IPS-18a (cell line): ENCODE results near the gene MTA3.

Experiments used
- H3K27ac ChIP-seq: one replicate; pipeline ENCODE4 v1.5.1; 2013; ENCODE audit warnings: low read length
- H3K27me3 ChIP-seq: one replicate; pipeline ENCODE4 v1.6.1; 2013; ENCODE audit warnings: mild to moderate bottlenecking, low read length; ENCODE audit not compliant: control insufficient read depth, insufficient read depth
- H3K36me3 ChIP-seq: one replicate; pipeline ENCODE4 v1.6.1; 2013; ENCODE audit warnings: low read depth, low read length; ENCODE audit not compliant: control insufficient read depth
- H3K4me1 ChIP-seq: one replicate; pipeline ENCODE4 v1.6.1; 2013; ENCODE audit warnings: low read depth, low read length; ENCODE audit not compliant: control insufficient read depth
- H3K4me3 ChIP-seq: one replicate; pipeline ENCODE4 v1.5.1; 2013; ENCODE audit warnings: low read length
- H3K9ac ChIP-seq: one replicate; pipeline ENCODE4 v1.6.1; 2013; ENCODE audit warnings: mild to moderate bottlenecking, low read length, moderate library complexity
- H3K9me3 ChIP-seq: one replicate; pipeline ENCODE4 v1.6.1; 2013; ENCODE audit warnings: low read depth, low read length; ENCODE audit not compliant: control insufficient read depth

The MTA3 gene

DNA sequence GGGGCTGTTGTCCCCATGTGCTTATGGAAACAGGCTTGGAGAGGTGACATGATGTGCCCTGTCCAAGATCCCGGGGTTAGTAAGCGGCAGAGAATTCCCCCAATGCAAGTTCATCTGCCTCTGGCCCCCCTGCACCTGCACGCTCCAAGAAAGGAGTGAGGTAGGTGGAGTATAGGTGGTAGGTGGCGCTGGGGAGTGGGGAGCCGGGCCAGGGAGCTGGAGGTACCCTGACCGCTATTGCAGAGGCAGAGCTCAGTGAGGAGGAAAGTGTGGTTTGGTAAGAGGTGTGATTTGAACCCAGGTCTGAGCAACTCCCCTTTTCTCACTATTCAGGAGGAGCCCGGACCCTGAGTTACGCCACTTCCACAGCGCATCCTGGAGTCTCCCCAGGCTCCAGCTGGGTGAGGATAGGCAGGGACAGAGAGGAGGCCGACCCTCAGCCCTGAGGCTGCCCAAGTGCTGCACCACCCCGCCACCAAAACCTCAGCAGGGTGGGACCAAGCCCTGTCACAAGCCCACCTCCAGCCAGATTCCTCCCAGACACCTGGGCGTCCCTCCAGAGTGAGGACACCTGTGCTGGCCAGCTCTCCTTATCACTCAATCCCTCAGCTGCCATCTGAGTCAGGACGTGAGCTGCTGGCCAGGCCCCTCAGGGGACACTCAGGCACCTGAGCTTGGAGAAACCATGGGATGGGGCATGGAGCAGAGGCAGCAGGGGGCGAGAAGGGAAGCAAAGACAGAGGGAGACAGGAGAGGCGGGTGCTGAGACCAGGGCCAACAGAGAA lies 218.3 kb downstream of the MTA3 start:
- no peak overlapping the region for H3K4me3 ChIP-seq
- peaks cover 10% of the 10 kb centered on the region for H3K27me3 ChIP-seq
- no peaks in the 10 kb centered on the region for H3K9me3 ChIP-seq
- H3K9ac ChIP-seq, result no peak overlapping the region
- H3K4me1 ChIP-seq, result peaks cover 1% of the 10 kb centered on the region
- H3K27ac ChIP-seq, result no peak overlapping the region
- H3K36me3 ChIP-seq, result no peaks in the 10 kb centered on the region

DNA sequence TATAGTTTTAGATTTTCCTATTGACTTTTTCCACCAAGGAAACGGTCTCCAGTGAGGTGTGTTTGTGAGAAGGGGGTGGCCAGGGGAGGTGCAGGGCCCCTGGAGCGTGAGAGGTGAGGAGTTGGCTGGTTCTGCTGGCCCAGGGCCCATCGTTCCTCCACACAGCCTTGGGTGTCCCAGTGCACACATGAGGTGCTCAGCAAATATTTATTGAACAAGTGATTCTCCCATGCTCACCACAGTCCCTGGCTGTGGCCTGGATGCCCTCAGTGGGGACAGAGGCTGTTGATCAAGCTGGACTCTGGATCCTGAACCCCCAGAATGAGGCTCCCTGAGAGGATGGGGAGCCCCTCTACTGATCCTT lies 219.0 kb downstream of the MTA3 start:
- H3K9ac ChIP-seq, result no peak overlapping the region

GRCh38 chr2:42787788-42788477 lies 219.5 kb downstream of the MTA3 start:
- Histone ChIP-seq H3K4me3 (no peak overlapping the region), H3K4me1 (peaks cover 5% of the 10 kb centered on the region), H3K36me3 (no peaks in the 10 kb centered on the region), H3K27me3 (peaks cover 18% of the 10 kb centered on the region), H3K9ac (no peak overlapping the region), H3K27ac (no peak overlapping the region), H3K9me3 (no peaks in the 10 kb centered on the region)

More for the DNA sequence above, 219.0 kb downstream of the MTA3 start:
- Histone ChIP-seq H3K4me1 (peaks cover 5% of the 10 kb centered on the region), H3K4me3 (no peak overlapping the region), H3K9me3 (no peaks in the 10 kb centered on the region), H3K36me3 (no peaks in the 10 kb centered on the region), H3K27ac (no peak overlapping the region), H3K27me3 (peaks cover 15% of the 10 kb centered on the region)

DNA sequence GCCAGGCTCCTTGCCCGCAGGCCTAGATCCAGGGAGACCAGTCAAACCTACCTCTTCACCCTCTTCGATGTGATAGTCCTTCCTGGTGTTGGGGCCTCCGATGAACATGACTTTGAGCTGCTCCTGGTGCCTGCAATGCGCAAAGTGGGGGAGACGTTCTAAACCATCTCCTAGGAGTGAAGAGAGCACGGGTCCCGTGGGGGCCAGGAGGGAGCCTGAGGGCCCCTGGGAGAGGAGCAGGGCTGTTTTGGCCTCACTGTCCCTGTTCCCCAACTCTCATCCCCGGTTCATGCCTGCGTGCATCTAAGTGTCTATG lies 220.0 kb downstream of the MTA3 start:
- Histone ChIP-seq H3K27me3 (peaks cover 23% of the 10 kb centered on the region), H3K4me3 (no peak overlapping the region), H3K36me3 (no peaks in the 10 kb centered on the region), H3K9ac (no peak overlapping the region), H3K9me3 (no peaks in the 10 kb centered on the region), H3K27ac (no peak overlapping the region), H3K4me1 (peaks cover 5% of the 10 kb centered on the region)

DNA sequence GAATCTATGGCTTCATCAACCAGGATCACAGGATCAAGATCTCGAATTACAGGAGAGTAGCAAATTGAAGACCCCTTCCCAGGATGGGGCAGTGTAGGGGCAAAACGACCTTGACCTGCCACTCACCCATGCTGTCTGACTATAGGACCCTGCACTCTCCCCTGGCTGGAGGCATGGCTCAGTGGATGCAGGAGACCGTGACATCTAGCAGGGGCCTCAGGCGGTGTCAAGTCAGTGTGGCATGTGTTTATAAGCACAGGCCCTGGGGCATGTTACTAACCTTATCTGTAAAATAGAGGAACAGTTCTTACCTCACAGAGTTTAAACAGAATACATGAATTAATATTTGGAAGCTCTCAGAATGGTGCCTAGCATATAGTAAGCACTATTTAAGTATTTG lies 220.4 kb downstream of the MTA3 start:
- no peak overlapping the region for H3K9ac ChIP-seq
- H3K27ac ChIP-seq, result no peak overlapping the region
- H3K27me3 ChIP-seq, result peaks cover 27% of the 10 kb centered on the region
- no peak overlapping the region for H3K4me3 ChIP-seq
- H3K9me3 ChIP-seq, result no peaks in the 10 kb centered on the region
- H3K4me1 ChIP-seq, result peaks cover 7% of the 10 kb centered on the region
- no peaks in the 10 kb centered on the region for H3K36me3 ChIP-seq

- H3K9ac ChIP-seq, result no peak overlapping the region
- H3K9me3 ChIP-seq, result no peaks in the 10 kb centered on the region
- no peak overlapping the region for H3K27ac ChIP-seq
- H3K27me3 ChIP-seq, result peaks cover 32% of the 10 kb centered on the region
- no peaks in the 10 kb centered on the region for H3K36me3 ChIP-seq
- H3K4me3 ChIP-seq, result no peak overlapping the region
- peaks cover 13% of the 10 kb centered on the region for H3K4me1 ChIP-seq
These were observed 221.3 kb downstream of the MTA3 start for GRCh38 chr2:42789751-42790150.

GRCh38 chr2:42791606-42792005 lies 223.2 kb downstream of the MTA3 start:
- H3K9ac ChIP-seq, result no peak overlapping the region
- H3K9me3 ChIP-seq, result no peaks in the 10 kb centered on the region
- H3K36me3 ChIP-seq, result no peaks in the 10 kb centered on the region
- peaks cover 32% of the 10 kb centered on the region for H3K27me3 ChIP-seq
- peaks cover 16% of the 10 kb centered on the region for H3K4me1 ChIP-seq
- H3K27ac ChIP-seq, result no peak overlapping the region
- peak overlapping the region; percentile 63 for H3K4me3 ChIP-seq

- H3K9ac ChIP-seq, result peak overlapping the region; percentile 46
- no peak overlapping the region for H3K27ac ChIP-seq
- H3K4me3 ChIP-seq, result peak overlapping the region; percentile 63
- no peaks in the 10 kb centered on the region for H3K9me3 ChIP-seq
- H3K4me1 ChIP-seq, result peaks cover 16% of the 10 kb centered on the region
- peaks cover 32% of the 10 kb centered on the region for H3K27me3 ChIP-seq
- no peaks in the 10 kb centered on the region for H3K36me3 ChIP-seq
These were observed 223.7 kb downstream of the MTA3 start for GRCh38 chr2:42792087-42792582.

- Histone ChIP-seq H3K36me3 (no peaks in the 10 kb centered on the region), H3K9me3 (no peaks in the 10 kb centered on the region), H3K4me3 (peak within 1 kb of the TSS; percentile 63), H3K4me1 (peaks cover 16% of the 10 kb centered on the region), H3K27ac (no peak within 1 kb of the TSS), H3K27me3 (peaks cover 32% of the 10 kb centered on the region), H3K9ac (peak within 1 kb of the TSS; percentile 46)
These were observed 224.3 kb downstream of the MTA3 start, which contains the start of gene HAAO for GRCh38 chr2:42792583-42793333. Gene HAAO, minus strand, starts transcription at chr2:42792583. Its CDS starts 47 bp downstream, at chr2:42792536.

GRCh38 chr2:42793334-42794270 lies 225.2 kb downstream of the MTA3 start:
- H3K9me3 ChIP-seq, result no peaks in the 10 kb centered on the region
- peak overlapping the region; percentile 46 for H3K9ac ChIP-seq
- peak overlapping the region; percentile 63 for H3K4me3 ChIP-seq

More at GRCh38 chr2:42793334-42794270, 225.2 kb downstream of the MTA3 start:
- peaks cover 32% of the 10 kb centered on the region for H3K27me3 ChIP-seq
- no peaks in the 10 kb centered on the region for H3K36me3 ChIP-seq
- peaks cover 16% of the 10 kb centered on the region for H3K4me1 ChIP-seq
- no peak overlapping the region for H3K27ac ChIP-seq
